ENCODE data around the gene REEP3. TPM values are rescaled to one million over a fixed set of nuclear protein-coding genes. Genes with fewer than 3 reads are reported as not detected.

Gene REEP3
- polyA plus RNA-seq (2012; ENCODE audit: insufficient read depth, insufficient read length, low read depth), result 9.2 TPM

DNA sequence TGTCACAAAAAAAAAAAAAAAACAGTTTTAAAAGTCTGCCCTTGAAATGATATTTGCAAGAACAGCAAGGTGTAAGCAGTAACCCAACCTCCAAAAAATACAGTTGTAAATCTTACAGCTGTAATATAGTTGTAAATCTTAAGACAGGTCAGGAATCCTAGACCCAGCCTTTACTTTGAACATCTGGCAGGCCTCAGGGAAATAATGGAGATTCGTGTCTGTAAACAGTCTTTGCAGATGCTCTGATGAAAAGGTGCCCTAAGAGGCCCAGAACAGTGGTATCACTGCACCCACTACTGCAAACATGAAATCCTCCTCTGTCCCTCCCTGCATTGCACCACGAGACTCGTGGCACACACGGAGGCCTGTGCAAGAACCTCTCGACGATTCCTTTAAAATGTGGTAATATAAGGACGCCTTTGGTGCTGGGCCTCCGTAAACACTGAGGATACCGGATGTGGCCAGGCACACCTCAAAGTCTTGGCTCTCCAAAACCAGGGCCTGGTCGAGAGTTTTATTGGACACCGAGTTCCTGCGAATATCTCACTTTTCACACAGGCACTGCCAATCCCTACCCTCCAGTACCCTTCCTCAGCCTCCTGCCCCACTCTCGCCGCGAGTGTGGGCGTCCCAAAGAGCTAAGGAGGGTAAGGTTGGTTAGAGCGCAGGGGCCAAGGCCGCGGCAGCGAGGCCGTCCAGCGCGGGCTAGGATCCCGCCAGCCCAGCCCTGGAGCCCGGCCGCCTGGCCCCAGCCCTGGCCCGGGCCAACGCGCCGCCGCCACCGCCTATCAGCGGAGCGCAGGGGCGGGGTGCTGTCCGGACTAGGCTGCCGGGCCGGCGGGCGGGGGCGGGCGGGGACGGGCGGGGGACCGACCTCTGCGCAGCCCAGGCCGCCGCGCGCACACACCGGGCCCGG lies at the start of gene REEP3:
REEP3 (plus strand) TSS at position 902 of the 916 bp plus-strand sequence. CDS start 145 bp downstream, outside the sequence.
- Histone ChIP-seq H3K9me3 (no peaks in the 10 kb centered on the region), H3K4me1 (no peaks in the 10 kb centered on the region), H3K36me3 (no peaks in the 10 kb centered on the region), H3K27me3 (no peaks in the 10 kb centered on the region), H3K4me3 (ENCODE audit: low read depth, low read length) (peak within 1 kb of the TSS; percentile 91)
- TF ChIP-seq, protein P1, sequence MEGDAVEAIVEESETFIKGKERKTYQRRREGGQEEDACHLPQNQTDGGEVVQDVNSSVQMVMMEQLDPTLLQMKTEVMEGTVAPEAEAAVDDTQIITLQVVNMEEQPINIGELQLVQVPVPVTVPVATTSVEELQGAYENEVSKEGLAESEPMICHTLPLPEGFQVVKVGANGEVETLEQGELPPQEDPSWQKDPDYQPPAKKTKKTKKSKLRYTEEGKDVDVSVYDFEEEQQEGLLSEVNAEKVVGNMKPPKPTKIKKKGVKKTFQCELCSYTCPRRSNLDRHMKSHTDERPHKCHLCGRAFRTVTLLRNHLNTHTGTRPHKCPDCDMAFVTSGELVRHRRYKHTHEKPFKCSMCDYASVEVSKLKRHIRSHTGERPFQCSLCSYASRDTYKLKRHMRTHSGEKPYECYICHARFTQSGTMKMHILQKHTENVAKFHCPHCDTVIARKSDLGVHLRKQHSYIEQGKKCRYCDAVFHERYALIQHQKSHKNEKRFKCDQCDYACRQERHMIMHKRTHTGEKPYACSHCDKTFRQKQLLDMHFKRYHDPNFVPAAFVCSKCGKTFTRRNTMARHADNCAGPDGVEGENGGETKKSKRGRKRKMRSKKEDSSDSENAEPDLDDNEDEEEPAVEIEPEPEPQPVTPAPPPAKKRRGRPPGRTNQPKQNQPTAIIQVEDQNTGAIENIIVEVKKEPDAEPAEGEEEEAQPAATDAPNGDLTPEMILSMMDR (IDR thresholded peaks at IDR 0.05; ENCODE audit: low read depth, low read length), result no peak
- peak; percentile 76 for DNase-seq

GRCh38 chr10:63474488-63474887 lies 46.7 kb upstream of the REEP3 start:
- no peak for DNase-seq
- H3K4me1 ChIP-seq, result no peaks in the 10 kb centered on the region
- no peaks in the 10 kb centered on the region for H3K27me3 ChIP-seq
- H3K36me3 ChIP-seq, result no peaks in the 10 kb centered on the region
- H3K9me3 ChIP-seq, result no peaks in the 10 kb centered on the region
- no peak overlapping the region for H3K4me3 ChIP-seq (ENCODE audit: low read depth, low read length)
- TF ChIP-seq, protein P1 (IDR thresholded peaks at IDR 0.05; ENCODE audit: low read depth, low read length), result no peak

DNA sequence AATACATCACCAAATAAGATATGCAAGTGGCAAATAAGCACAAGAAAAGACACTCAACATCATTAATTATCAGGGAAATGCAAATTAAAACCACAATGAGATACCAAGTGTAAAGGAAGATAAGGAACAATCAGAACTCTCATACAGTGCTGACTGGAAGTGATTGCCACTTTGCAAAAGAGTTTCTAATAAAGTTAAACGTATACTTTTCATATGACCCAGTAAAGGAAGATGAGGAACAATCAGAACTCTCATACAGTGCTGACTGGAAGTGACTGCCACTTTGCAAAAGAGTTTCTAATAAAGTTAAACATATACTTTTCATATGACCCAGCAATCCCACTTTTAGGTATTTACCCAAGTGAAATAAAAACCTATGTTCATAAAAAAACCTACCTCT lies 43.3 kb upstream of the REEP3 start:
- Histone ChIP-seq H3K36me3 (no peaks in the 10 kb centered on the region), H3K9me3 (no peaks in the 10 kb centered on the region), H3K4me1 (peaks cover 4% of the 10 kb centered on the region), H3K4me3 (ENCODE audit: low read depth, low read length) (no peak overlapping the region), H3K27me3 (no peaks in the 10 kb centered on the region)
- no peak for DNase-seq
- TF ChIP-seq, protein P1 (IDR thresholded peaks at IDR 0.05; ENCODE audit: low read depth, low read length), result no peak

DNA sequence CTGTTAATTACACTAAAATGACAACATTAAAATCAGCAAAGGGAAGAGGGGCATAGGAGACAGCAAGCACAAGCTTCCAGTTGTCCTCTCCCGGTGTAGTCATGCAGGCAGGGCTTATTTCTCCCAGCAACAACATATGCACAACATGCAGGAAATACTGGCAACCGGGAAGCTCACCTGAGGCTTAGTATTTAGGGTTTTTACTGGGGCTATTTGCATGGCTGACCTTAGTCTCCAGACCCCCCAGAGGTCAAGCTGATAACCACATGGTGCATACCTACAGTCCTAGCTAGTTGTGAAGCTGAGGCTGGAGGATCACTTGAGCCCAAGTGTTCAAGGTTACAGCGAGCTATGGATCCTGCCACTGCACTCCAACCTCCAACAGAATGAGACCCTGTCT lies 42.6 kb upstream of the REEP3 start:
- H3K4me1 ChIP-seq, result peaks cover 4% of the 10 kb centered on the region
- no peaks in the 10 kb centered on the region for H3K27me3 ChIP-seq
- DNase-seq, result no peak
- no peak overlapping the region for H3K4me3 ChIP-seq (ENCODE audit: low read depth, low read length)
- no peaks in the 10 kb centered on the region for H3K9me3 ChIP-seq
- TF ChIP-seq, protein P1 (IDR thresholded peaks at IDR 0.05; ENCODE audit: low read depth, low read length), result no peak
- H3K36me3 ChIP-seq, result no peaks in the 10 kb centered on the region

- no peak for DNase-seq
- Histone ChIP-seq H3K9me3 (no peaks in the 10 kb centered on the region), H3K36me3 (no peaks in the 10 kb centered on the region), H3K4me1 (peaks cover 4% of the 10 kb centered on the region), H3K4me3 (ENCODE audit: low read depth, low read length) (no peak overlapping the region), H3K27me3 (no peaks in the 10 kb centered on the region)
- TF ChIP-seq, protein P1 (IDR thresholded peaks at IDR 0.05; ENCODE audit: low read depth, low read length), result no peak
These were observed 41.0 kb upstream of the REEP3 start for GRCh38 chr10:63480237-63480636.

DNA sequence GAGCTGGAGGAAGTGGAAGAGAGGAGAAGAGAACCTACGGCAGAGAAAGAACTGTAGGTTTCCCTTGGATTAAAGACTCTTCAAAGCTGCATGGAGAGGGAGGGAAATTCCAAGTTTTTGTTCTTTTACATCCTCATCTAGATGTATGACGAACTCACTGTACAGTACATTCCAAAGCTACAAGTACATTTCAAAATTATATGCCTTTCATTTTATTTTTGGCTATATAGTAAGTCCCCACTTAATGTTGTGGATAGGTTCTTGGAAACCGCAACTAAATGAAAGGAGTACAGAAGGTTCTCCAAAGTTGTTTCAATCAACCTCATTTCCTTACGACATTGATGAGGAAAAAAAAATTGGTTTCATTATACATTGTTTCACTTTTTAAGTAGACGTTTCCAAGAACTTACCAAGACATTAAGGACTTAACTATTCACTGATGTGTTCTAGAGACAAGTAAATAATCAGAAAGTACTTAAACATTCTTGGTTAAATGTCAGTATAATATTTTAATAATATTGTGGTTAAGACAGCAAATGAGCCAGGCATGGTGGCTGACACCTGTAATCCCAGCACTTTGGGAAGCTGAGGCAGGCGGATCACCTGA lies 39.3 kb upstream of the REEP3 start:
- no peaks in the 10 kb centered on the region for H3K27me3 ChIP-seq
- no peak overlapping the region for H3K4me3 ChIP-seq (ENCODE audit: low read depth, low read length)
- TF ChIP-seq, protein P1 (IDR thresholded peaks at IDR 0.05; ENCODE audit: low read depth, low read length), result no peak
- H3K9me3 ChIP-seq, result no peaks in the 10 kb centered on the region
- no peaks in the 10 kb centered on the region for H3K36me3 ChIP-seq
- no peak for DNase-seq
- H3K4me1 ChIP-seq, result peaks cover 6% of the 10 kb centered on the region

Data from BE2C (cell line).